HuH-7 (cell line): ENCODE data around the gene KCNJ1.

Experiments used
- DNase-seq: peaks from one replicate; pipeline ENCODE4 v3.0.0; 2011; ENCODE audit warnings: low spot score

KCNJ1 gene

DNA sequence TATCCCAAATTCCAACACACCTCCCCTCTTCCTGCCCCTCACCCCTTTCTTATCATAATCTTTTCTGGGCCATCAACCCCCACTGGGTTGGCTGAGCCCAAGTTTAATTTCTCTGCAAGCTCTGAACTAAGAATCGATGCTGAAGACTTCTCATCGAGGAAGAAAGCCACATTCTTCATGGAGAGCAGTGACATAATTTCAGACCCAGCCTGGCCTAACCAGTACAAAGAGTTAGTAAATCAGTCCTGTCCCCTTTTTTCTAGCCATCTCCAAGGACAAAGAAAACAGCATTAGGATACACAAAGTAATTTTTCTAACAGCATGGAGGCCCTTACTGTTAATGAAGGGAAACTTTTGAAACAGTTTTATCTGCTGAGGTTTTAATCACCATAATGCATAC is 45.0 kb downstream of the KCNJ1 start:
- no peak for DNase-seq

DNA sequence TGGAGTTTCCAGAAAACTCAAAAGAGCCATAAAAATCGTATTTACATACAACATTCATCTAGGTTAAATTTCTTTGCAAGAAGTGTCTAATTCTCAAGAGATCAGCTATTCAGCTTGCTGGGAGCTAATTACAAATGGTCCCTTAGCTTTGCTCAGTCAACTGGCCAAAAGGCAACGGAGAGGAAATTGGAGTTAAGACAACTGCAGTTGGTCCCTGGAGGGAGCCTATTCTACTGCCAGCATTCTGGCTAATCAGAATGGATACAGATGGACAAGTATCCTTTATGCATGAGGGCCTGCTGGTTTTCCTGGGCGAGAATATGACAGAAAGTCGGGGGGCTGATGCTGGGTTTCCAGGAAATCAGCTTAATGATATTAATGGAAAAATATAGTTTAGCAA is 45.5 kb downstream of the KCNJ1 start:
- no peak for DNase-seq

GRCh38 chr11:128819198-128819597 is 47.9 kb downstream of the KCNJ1 start:
- DNase-seq = no peak

DNA sequence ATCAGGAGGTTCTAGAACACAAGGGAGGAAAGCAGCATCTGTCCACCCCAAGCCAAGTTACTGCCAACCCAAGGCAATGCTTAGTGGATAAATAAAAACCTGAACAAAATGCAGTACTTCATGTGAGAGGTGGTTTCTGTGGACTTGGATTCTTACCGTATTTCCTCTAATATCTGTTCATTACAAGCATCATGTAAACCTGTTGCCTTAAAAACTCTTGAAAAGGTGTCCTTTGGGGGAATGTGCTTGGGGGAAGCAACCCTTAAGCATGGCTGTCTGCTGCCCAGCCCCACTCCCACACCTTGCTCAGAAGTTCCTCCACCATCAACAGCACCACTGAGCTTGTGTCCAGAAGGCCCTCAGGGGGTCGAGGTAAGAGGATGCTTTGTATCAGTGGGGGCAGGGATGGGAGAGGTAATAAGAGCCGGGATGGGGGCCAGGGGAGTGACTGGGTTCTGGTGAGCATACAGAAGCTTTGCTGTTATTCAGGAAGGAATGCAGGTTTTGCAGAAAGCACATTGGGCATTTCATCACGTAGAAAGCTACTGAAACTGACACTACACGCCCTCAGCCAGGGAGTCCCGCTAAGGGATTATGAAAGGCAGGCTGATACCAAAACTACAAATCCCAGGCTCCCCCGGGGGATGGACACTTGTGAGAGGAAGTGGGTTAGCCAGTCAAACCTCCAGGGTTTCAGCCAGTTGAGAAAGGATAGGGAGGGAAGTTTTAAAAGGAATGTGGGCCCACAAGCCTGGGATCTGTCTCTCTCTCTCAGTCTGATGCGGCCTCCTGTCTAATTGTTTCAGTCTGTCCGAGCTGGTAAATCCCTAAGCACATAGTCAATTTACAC is 52.0 kb downstream of the KCNJ1 start:
- DNase-seq = no peak

GRCh38 chr11:128813729-128814128 is 53.4 kb downstream of the KCNJ1 start:
- no peak for DNase-seq

GRCh38 chr11:128810784-128811514 is 56.1 kb downstream of the KCNJ1 start:
- DNase-seq = no peak

GRCh38 chr11:128809128-128809527 is 58.0 kb downstream of the KCNJ1 start:
- no peak for DNase-seq

- no peak for DNase-seq
Observed at GRCh38 chr11:128807909-128808308, 59.2 kb downstream of the KCNJ1 start.

GRCh38 chr11:128806506-128807261 is 60.4 kb downstream of the KCNJ1 start:
- DNase-seq = no peak

- DNase-seq = no peak
Observed at GRCh38 chr11:128804481-128804880, 62.6 kb downstream of the KCNJ1 start.

DNA sequence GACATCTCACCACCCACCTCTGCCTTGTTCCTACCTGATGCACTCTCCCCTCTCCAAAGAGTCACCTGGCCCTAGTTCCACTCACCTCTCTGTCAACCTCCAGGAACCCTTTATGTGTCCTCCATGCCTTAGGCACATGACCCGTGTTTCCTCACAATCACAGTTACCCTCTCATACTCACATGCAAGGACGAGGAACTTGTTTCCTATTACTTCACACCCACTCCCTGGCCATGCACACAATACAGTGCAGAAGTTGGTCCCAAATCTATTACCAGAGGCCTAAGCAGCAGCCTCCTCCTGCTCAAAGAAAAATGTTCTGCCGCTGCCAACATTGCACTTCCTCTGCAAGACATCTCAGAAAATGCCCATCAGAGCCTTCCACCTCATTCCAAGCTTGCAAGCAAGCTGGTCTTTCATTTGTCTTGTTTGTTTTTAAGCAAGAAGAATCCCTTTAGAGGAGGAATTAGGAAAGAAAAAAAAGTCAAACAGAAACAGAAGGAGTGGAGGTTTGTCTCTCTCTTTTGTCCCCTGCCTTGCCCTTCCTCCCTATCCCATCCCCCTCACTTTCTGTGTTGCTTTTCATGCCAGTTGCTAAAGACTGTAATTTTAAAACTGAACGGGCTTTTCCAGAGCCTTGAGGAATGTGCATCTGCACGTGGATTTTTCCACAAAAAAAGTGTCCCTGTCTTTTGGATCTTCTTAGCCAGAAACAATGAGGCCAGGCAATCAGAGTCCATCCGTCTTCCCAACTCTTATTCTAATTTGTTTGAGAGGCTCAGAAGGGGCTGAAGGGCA is 63.4 kb downstream of the KCNJ1 start:
- DNase-seq = no peak

DNA sequence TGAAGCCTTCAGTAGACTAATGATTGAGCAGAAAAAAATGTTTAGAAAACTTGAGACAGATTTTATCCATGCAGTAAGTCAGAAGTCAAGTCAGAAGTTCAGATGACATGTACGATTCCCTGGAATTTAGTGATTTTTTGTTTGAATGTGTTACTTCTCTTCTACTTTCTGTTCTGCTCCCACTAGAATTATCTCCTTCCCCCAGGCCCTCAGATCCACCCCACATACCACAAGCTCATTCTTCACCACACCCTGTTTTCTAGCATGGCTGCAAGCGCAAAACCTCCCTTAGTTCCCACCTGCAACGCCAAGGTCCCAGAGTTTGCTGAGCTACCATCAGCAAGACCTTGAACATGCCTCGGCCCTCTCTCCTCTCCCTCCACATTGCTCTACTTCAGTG is 64.1 kb downstream of the KCNJ1 start:
- DNase-seq = no peak

GRCh38 chr11:128802358-128802981 is 64.6 kb downstream of the KCNJ1 start:
- peak; percentile 39 for DNase-seq

GRCh38 chr11:128800871-128801417 is 66.2 kb downstream of the KCNJ1 start:
- DNase-seq = no peak

- no peak for DNase-seq
Observed at GRCh38 chr11:128796270-128796669, 70.8 kb downstream of the KCNJ1 start.

DNA sequence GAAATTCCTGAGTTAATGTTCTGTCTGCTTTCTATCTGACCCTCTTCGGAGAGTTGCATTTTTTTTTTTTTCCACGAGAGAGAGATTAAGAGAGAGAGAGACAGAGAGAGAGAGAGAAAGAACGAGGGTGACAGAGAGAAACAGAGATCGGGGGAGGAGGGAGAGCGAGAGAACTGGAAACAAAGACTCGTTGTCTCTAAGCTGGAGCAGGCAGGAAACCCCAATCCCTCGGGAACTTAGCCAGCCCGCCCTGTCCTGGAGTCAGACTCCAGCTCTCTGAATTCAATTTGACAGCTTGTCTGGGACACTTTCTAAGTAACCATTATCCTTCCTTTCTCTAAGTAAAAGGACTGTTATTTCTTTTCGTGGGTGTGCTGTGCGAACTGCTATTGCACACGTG is 76.9 kb downstream of the KCNJ1 start:
- no peak for DNase-seq

DNA sequence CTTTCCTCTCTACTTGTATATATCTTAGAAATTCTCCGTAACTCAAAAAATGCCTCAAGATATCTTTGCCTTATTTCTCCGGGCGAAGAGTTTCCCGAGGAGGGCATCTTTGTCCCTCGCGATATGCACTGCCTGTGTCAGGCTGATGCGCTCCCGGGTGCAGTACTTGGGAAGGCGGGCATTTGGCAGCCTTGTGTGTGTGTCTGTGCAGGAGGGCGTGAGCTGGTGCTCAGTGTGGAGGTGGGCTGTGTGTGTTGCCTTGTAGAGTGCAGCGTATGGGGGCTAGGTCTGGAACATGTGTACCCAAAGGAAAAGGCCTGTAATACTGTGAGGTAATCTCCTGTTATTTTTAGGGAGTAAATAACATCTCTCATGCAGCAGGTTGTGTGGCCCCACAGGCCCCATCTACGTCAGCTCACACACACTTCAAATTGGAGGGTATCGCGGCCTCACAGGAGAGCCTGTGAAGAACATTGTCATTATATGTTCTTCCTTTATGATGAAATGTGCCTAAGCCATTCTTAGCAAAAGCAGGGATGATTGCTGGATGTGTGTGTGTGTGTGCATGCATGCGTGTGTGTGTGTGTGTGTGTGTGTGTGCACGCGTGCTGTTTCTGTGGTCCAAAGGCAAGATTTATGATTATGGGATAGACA is 77.5 kb downstream of the KCNJ1 start:
- no peak for DNase-seq
